ENCODE measurements around the gene XPO6.

XPO6 gene

DNA sequence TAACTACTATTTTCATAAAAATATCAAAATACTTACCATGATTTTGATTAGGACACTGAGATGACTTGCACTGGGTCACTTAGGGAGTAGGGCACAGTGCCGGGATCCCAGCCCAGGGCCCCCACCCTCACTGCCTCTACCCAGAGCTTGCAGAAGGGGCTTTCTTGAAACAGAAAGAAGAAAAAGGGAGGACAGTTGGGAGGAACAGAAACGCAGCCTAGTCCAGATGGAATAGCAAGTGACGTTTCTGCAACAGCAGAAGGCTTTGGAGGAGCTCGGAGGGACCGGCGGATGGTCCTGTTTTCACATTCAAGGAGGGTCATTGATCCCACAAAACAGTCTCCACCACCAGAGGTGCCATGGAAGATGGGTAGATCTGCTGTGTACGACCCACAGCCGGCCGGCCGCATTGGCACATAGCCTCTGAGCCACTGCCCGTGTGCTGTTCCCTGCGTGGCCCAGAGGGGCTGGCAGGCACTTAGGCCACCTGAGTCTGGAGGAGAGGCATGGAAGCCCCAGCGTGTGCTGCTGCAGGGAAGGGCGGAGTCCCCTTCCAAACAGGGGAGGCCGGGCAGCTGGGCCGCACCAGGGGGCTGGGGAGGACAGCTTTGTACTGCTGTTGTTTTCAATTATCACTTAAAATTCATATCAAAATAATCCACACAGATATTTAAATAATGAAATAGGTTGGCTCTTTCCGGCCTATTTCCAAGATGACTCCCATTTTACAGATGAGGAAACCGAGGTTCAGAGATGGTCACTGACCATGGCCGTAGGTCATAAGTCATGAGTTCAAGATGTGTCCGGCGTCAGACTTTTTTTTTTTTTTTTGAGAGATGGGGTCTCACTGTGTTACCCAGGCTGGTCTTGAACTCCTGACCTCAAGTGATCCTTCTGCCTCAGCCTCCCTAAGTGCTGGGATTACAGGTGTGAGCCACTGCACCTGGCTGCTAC, 125.3 kb downstream of the XPO6 start:
- no peak for DNase-seq
- in situ Hi-C loops (cut with HindIII; ENCODE audit: low pct_ligation_motif_present, low pct_unique_long_range_greater_than_20kb, low sequenced_read_pairs) = no loop called here

DNA sequence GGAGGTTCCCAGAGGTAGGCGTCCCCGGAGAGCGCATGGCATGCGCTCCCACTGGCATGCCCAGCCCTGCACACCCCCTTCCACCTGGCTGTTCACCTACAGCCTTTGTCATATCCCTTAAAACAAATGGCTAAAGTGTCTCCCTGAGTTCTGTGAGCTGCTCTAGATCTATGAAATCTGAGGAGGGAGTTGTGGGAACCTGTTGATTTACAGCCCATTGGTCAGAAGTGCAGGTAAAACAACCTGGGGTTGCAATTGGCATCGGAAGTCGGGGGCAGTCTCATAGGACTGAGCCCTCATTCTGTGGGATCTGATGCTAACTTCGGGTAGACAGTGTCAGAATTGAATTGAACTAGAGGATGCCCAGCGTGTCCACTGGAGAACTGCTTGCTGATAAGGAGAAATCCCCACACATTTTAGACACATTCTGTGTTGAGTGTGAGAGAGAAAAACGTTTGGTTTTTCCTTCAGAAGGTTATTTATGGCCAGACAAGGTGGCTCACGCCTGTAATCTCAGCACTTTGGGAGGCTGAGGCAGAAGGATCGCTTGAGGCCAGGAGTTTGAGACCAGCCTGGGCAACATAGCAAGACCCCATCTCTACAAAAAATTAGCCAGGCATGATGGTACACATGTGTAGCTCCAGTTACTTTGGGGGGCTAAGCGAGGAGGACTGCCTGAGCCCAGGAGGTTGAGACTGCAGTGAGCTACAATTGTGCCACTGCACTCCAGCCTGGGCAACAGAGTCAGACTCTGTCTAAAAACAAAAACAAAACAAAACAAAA, 126.2 kb downstream of the XPO6 start:
- no peak for DNase-seq
- in situ Hi-C loops (cut with HindIII; ENCODE audit: low pct_ligation_motif_present, low pct_unique_long_range_greater_than_20kb, low sequenced_read_pairs) = no loop called here

DNA sequence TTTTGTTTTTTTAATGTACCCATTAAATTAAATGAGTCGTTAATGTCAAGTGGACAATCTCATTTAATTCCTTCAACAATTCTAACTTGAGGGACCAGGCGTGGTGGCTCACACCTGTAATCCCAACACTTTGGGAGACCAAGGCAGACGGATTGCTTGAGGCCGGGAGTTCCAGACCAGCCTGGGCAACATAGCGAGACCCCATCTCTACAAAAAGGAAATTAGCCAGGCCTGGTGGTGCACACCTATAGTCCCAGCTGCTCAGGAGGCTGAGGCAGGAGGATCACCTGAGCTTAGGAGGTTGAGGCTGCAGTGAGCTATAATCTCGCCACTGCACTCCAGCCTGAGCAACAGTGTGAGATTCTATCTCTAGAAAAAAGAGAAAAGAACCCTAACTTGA, 127.6 kb downstream of the XPO6 start:
- DNase-seq = no peak
- in situ Hi-C loops (cut with HindIII; ENCODE audit: low pct_ligation_motif_present, low pct_unique_long_range_greater_than_20kb, low sequenced_read_pairs) = no loop called here

DNA sequence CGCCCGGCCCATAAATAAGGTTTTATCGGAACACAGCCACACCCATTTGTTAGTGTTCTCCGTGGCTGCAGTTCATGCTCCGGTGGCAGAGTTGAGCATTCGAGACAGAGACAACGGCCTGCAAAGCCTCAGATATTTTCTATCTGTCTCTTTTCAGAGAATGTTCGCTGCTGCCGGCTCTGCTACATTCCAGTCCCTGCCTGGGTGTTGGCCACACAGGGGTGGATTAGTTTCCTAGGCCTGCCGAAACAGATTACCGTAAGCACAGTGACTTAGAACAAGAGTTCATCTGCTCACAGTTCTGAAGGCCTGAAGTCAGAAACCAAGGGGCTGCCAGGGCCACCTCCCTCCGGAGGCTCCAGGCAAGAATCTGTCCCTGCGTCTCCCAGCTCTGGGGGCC, 129.1 kb downstream of the XPO6 start:
- DNase-seq = no peak

DNA sequence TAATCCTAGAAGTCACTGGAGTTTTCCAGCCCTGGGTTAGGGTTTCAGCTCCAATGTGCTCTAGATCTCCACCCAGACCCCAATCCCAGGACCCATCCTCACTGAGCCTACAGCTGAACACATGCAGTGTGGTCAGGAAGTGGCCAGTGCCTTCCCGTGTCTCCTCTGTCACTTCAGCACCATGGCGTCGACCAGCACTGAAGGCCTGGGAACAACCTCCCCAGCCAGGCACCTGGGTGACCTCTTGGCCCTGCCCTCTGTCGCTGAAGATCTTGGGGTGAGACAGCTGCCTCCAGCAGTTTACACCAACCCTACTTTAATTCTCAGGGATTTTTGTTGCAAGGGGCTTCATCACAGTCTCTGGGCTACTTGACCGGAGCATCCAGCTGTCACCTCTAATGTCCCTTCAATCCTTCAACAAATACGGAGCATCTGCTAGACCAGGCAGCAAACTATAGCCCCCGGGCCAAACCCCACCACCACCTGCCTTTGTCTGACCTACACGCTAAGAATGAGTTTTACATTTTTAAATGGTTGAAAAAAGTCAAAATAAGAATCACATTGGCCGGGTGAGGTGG, 130.3 kb downstream of the XPO6 start:
- in situ Hi-C loops (cut with HindIII; ENCODE audit: low pct_ligation_motif_present, low pct_unique_long_range_greater_than_20kb, low sequenced_read_pairs) = no loop called here

More for the DNA sequence above, 129.1 kb downstream of the XPO6 start:
- in situ Hi-C loops (cut with HindIII; ENCODE audit: low pct_ligation_motif_present, low pct_unique_long_range_greater_than_20kb, low sequenced_read_pairs) = no loop called here

DNA sequence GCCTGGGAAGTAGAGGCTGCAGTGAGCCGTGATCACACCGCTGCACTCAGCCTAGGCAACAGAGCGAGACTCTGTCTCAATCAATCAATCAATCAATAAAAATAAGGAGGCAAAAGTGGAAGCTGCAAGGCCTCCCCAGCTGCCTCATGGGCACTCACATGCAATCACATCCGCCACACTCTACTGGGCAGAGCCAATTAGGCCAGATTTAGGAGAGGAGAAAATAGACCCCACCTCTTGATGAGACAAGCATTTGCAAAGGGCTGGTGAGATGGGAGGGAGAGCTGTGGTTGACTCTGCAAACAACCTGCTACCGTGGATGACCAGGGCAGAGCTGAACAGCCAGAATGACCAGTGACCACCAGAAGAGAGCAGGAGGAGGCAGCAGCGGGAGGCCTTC, 133.5 kb downstream of the XPO6 start:
- in situ Hi-C loops (cut with HindIII; ENCODE audit: low pct_ligation_motif_present, low pct_unique_long_range_greater_than_20kb, low sequenced_read_pairs) = no loop called here
- DNase-seq = no peak

More for the DNA sequence above, 130.3 kb downstream of the XPO6 start:
- no peak for DNase-seq

DNA sequence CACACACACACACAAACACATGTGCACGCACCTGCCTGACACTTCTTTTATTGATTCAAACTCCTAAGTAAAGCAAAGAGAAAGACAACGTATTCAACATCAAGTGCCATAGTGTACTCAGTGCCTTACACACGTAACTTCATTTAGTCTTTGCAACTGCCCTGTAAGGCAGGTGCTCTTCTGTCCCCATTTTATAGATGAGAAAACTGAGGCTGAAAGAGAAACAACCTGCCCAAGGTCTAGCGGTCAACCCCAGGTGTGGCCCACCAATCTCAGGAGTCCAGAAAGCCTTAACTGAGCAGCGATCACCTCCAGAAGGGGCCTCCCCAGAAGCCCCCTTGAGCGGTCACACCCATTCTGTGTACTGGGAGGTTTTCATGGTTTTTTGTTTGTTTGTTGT, 137.9 kb downstream of the XPO6 start:
- in situ Hi-C loops (cut with HindIII; ENCODE audit: low pct_ligation_motif_present, low pct_unique_long_range_greater_than_20kb, low sequenced_read_pairs) = no loop called here
- DNase-seq = no peak

DNA sequence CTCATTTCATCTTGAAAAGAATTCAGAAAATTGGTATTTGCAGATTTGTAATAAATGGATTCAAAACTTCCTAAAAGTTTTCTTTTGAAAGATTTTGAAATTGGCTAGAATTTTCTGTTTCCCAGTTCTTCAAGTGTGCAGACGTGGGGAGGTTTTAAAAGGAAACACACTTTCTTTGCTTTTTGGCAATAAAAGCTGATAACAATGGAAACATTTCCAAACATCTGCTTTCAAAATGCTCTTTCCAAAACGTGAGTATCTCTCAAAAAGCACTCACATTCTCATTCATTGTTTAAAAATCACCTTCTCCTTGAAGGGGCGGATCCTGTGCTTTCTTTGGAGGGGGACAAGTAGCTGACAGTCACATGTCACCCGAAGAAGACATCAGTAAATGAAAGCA, 139.7 kb downstream of the XPO6 start:
- in situ Hi-C loops (cut with HindIII; ENCODE audit: low pct_ligation_motif_present, low pct_unique_long_range_greater_than_20kb, low sequenced_read_pairs) = no loop called here
- no peak for DNase-seq

DNA sequence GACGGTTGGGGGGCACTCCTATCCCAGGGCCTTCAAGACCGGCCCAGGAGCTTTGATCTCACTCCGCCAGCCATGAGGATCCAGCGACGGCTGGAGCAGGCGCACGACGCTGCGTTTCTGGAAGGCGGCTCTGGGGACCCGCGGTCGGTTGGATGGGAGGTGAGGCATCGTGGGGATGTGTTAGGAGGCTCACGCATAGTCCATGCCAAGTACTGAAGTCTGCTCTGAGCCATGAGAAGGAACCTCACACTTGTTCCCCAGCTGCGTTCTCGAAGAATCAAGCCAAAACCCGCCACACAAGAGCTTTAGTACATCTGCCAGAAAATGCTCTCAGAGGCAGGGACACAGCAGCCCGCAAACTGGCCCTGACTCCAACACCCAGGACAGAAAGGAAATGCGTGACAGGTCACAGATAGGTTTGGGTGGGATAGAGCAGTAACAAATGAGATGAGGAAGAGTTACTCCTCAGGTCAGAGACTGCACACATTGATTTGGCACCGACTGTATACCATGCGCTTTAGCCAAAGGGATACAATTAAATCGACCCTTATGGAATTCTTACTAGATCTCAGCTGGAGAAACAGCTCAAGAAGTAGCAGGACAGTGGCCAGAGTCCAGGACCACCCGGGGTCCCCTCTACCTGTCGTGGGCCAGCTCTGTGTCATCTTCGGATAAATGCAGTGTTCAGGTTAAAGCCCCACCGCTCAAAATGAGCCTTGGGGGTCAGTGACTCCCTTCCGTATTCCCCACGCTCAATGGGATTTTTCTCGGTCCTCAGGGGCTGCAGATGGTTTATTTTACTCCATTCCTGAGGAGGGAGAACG, 141.6 kb downstream of the XPO6 start:
- no peak for DNase-seq
- in situ Hi-C loops (cut with HindIII; ENCODE audit: low pct_ligation_motif_present, low pct_unique_long_range_greater_than_20kb, low sequenced_read_pairs) = no loop called here

DNA sequence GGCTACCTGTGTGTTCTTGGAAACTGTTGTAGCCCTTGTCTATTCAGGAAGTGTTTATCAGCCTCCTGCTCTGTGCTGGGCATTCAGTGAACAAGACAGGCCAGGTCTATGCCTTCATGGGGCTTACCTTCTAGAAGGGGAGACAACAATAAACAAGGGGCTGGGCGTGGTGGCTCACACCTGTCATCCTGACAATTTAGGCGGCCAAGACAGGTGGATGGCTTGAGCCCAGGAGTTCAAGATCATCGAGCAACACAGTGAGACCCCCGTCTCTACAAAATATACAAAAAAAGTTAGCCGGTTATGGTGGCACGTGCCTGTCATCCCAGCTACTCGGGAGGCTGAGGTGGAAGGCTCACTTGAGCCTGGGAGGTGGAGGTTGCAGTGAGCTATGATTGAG, 142.8 kb downstream of the XPO6 start:
- DNase-seq = no peak
- in situ Hi-C loops (cut with HindIII; ENCODE audit: low pct_ligation_motif_present, low pct_unique_long_range_greater_than_20kb, low sequenced_read_pairs) = no loop called here

DNA sequence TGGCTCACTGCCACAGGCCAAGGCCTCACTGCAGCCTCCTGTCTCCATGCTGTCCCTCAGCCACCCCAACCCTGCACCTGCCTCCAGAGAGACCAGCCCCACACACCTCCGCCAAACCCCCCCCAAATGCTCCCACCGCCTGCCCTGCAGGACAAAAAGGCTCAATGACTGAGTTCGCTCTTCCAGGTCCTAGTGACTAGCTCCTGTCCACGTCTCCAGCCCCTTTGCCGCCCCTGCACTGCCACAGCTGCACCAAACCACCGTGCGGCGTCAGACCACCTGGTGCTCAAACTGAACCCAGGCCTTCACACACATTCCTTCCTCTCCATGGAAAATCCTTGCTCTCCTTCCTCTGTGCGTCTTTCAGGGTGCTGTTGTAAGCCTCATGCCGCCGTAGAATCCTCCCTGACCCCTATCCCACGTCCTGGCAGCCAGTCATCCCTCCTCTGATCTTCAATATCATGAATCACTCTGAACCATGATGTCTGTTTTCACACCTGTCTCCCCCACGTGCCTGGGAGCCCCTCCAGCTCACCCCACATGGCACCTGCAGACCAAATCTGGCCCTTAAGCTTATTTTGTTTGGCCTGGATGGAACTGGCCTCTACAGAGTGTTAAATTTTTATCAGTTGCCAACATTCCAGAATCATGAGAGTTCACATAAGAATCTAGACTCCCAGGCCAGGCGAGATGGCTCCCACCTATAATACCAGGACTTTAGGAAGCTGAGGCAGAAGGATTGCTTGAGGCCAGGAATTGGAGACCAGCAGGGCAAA, 144.0 kb downstream of the XPO6 start:
- in situ Hi-C loops (cut with HindIII; ENCODE audit: low pct_ligation_motif_present, low pct_unique_long_range_greater_than_20kb, low sequenced_read_pairs) = no loop called here

DNA sequence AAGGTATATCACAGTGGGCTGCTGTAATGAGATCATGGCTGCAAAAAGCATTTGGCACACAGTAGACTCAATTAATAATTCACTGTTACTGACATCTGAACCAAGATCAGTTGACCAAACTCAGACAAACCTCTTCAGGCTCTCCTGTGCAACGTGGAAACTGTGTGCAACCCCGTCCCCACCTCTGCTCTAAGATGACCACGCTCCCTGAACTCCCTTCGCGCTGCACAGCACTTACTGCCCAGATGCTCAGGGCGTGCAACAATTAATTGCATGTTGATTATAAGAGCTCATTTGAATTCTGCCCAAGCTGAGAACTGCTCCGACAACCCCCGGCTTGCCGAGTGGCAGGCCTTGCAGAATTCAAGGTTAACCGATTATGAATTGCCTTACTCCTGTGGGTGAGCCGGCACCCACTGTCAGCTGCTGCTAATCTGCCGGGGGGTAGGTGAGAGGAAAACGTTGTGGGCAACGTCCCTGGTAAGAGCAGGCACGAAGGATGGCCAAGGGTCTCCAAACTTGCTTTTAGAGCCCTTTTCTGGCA, 147.0 kb downstream of the XPO6 start:
- in situ Hi-C loops (cut with HindIII; ENCODE audit: low pct_ligation_motif_present, low pct_unique_long_range_greater_than_20kb, low sequenced_read_pairs) = no loop called here
- DNase-seq = no peak

More for the DNA sequence above, 144.0 kb downstream of the XPO6 start:
- peak; percentile 63 for DNase-seq

DNA sequence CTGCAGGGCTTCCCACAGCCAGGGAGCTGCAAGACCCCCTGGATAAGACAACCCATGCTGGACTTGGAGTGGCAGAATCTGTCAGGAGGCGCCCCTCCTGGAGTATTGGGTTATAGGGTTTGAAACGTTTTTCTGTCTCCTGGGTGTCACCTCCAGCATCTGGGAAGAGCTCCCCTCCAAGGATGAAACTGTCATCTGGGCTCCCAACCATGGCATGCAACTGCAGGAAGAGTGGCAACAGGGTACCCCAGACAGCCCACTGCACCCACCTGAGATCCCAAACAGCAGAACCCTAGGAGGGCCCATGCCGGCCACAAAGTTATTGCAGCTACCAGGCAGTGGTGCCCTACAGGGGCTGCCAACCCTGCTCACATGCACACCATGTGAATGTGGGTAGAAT, 147.6 kb downstream of the XPO6 start:
- in situ Hi-C loops (cut with HindIII; ENCODE audit: low pct_ligation_motif_present, low pct_unique_long_range_greater_than_20kb, low sequenced_read_pairs) = no loop called here
- DNase-seq = no peak

DNA sequence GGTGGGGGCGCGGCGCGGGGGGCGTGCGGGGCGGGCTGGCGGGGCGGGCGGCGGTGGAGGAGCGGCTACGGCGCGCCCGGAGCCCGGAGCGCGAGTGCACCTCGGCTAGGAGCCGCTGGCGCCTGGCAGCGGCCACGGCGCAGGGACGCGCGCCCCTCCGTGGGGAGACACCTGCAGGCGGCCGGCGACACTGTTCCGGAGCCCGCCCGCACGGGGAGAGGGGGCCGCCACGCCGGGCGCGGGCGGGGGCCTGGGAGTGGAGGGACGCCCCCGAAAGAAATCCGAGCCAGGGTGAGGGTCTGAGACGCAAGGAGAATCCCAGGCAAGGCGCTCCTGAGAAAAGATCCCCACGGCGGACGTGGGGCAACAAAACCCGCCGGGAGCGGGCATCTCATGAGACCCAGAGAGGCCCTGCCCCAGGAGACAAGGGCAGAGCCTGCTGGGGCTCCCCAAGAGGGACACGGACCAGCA, 148.1 kb downstream of the XPO6 start, which contains the start of gene GSG1L:
Gene GSG1L (minus strand): TSS at position 124 of the 471 bp plus-strand sequence. CDS start 290 bp downstream, outside the sequence.
- peak; percentile 23 for DNase-seq
- in situ Hi-C loops (cut with HindIII; ENCODE audit: low pct_ligation_motif_present, low pct_unique_long_range_greater_than_20kb, low sequenced_read_pairs) = no loop called here

DNA sequence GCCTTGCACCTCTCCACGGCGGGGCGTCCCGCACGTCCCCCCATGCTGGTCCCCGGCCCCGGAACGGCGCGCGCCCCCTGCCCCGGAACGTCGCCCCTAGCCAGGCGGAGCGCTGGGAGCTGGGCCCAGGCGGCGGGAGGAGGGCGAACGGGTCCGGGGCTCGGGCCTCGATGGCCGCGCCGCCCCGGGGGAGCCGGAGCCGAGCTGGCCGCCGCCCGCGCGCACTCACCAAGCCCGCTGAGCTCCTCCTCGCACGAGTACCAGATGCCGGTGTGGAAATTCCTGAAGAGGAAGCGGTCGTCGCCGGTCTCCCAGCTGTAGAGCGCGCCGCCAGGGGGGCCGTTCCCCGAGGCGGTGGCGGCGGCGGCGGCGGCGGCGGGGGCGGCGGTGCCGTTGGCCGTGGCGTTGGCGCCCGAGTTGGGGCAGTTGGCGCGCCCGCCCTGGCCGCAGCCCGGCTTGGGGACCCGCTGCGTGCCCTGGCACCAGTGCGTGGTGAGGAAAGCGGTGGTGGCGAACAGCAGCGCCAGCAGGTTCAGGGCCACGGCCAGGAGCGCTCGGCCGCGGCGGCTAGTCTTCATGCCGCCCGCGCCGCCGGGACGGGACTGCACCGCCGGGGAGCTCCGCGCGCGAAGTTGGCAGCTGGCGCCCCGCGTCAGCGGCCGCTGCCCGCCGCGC, 148.8 kb downstream of the XPO6 start:
- in situ Hi-C loops (cut with HindIII; ENCODE audit: low pct_ligation_motif_present, low pct_unique_long_range_greater_than_20kb, low sequenced_read_pairs) = no loop called here
- peak; percentile 23 for DNase-seq

DNA sequence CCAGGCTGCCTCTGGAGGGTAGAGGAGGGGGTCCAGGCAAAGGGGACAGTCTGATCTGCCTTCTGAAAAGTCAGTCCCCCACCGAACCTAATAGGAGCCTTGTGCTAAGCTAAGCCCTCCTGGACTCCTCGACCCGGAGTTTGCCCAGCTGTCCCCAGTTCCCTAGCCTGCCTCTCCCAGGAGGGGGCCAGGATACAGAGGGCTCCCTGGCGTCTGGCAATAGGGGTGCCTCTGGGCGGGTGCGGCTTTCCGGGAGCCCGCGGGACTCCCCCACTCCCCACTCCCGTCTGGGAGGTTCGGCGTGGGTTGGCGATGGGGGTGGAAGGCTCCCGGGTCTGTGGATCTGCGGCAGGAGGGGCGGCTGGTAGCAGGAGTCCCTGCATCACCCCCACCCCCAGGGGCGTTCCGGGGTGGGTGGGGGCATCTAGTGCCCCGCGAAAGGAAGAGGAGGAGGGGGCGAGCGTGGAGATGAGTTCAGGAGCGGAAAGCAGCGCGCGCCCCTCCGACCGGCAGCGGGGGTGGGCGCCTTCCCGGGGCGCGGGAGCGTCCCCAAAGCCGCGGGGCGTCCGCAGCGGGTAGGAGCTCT, 149.4 kb downstream of the XPO6 start:
- DNase-seq = no peak
- in situ Hi-C loops (cut with HindIII; ENCODE audit: low pct_ligation_motif_present, low pct_unique_long_range_greater_than_20kb, low sequenced_read_pairs) = no loop called here

All from ACHN (cell line).